CD4-positive, alpha-beta T cell treated with Interleukin-4 for 1 hour (primary cell): Measurements from ENCODE around the gene IRS1.

Source experiments
- DNase-seq, 2 donors: peaks; one replicate each; pipeline ENCODE4 v3.0.0-alpha.2; 2020 to 2022

Gene IRS1

DNA sequence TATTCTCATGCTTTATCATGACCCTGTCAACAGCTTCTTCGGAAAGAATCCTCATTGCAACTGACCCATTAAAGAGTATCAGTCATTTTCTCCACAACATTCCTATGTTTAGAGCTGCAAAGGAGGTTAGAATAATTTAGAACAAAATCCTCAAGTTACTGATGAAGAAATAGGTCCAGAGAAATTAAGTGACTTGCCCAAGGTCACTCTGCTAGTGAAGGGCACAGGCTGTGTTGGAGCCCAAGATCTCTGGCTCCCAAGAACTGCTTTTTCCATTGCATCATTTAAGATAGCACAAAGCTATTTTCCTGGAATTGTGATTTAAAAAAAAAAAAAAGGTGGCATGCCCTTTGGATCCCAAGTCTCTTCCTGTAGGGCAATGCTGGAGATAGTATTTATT lies 9.6 kb downstream of the IRS1 start:
- DNase-seq, result no peak

DNA sequence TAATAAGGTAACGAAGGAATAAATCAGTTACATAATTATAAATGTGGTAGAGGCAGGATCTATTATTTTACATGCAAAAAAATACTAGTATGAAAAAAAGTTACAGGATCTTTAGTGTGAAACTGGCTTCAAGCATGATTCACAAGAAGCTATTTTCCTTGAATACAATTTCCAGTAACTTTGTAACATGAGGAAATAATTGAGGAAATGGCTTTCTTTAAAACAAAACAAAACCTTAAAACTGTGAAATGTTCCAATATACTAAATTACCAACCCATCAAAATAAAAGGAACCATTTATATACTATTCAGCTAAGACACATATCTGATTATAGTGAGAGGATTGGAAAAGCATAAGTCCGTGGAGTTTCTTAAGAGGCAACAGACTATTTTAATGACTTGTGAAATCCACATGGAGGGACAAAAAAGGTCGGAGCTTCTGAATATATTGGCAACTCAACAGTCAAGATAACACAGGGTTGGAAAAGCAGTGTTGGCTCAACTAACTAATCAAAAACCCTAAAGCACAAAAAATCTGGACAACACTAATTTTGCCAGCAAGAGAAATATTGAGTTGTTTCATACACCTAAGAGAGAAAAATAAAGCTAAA lies 10.6 kb downstream of the IRS1 start:
- DNase-seq, result no peak

DNA sequence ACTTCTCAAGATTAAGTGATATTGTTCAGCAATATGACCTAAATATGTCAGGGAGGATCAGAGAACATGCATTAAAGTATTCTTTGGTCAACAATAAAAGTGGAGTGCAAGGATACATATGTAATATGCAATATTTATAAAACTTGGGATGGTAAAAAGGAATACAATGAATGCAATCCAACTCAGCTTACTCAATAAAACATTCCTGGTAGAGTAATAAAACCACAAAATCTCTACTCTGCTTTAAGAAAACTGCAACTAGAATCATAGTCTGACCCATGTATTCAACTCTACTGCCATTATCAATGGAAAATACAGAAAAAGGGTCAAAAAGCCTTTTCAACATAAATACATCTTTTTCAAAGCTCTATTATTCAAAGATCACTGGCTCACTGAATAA lies 11.6 kb downstream of the IRS1 start:
- DNase-seq, result no peak

DNA sequence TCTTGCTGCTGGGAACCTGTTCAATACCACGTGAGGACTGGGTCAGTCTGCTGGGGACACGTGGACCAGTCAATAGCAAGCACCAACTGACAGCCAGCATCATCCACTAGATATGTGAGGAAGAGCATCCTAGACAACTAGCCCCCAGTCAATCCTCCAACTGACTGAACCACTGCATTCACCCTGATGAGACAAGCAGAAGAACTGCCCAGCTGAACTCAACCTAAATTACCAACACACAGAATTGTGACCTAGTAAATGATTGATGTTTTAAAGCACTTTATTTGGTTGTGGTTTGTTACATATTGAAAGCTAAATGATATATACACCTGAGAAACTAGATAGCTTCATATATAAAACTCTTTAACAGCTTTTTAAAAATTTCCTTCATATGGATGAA lies 15.7 kb downstream of the IRS1 start:
- no peak for DNase-seq

DNA sequence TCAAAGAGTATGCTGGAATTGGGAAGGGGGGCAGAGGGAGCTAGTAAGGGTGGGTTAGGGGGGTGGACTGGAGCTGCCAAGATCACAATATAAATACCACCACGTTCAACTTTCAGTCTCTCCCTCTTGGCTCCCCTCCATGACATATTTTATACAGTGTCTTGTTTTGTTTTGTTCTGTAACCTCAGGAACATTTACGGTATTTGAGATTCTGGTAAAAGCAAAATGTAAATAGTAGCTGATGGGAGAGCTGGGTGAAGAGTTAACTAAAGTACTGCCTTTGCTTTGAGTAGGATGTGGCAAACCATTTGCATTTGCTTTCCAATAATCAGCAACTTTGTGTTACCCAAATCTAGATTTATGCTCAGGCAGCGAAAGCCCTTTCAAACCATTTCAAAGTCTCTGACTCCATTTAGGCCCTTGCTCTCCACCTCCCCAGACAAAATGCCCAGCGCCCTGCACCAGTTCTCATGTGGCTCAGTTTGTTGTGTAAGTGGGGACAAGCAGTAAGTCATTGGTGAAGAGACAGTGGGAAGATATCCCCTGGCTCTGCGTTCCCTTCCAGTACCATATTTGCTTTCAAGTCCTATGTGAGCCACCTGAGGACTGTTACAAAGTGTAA lies 17.4 kb downstream of the IRS1 start:
- no peak for DNase-seq

DNA sequence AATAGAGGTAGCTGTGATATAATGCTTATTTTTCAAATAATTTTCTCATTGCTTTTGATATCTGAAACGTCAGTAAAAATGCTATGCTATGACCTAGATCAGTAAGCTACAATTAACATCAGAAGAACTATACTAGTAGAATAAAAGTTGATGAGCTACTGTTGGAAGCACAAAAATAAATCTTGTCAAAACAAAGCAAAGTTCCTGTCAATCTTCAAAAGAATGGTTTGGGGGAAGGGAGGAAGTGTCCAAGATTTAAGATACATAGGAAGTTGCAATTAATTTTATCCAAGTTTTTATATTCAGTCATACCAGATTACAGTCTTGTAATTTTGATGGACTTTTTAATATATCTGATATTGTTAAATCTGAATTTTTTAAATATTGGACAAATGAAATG lies 19.2 kb downstream of the IRS1 start:
- DNase-seq, result no peak

DNA sequence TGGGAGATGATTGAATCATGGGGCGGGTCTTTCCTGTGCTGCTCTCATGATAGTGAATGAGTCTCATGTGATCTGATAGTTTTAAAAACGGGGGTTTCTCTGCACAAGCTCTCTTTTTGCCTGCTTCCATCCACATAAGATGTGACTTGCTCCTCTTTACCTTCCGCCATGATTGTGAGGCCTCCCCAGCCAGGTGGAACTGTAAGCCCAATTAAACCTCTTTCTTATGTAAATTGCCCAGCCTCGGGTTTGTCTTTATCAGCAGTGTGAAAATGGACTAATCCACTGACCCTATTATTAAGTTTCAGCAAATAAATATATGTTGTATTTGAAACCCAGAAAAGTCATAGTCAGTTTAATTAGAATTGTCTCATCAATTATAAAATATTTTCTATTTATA lies 22.0 kb downstream of the IRS1 start:
- DNase-seq, result no peak

DNA sequence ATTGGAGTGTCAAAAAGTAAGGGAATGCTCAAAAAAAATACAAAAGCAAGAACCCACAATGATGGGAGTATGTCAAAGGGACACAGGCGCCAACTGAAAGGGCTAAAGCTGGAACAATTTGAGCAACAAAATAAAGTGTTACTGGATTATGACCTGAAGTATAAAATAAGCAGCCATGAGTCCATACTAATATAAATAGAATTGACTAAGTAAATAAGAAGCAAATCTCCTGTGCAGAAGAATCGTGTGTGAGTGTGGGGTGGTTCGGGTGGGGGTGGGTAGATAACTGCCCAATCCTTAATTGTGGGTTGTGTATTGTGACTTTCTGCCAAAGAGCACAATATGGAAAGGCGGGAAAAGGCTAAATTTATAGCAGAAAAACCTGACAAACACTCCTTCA lies 23.5 kb downstream of the IRS1 start:
- DNase-seq, result no peak

DNA sequence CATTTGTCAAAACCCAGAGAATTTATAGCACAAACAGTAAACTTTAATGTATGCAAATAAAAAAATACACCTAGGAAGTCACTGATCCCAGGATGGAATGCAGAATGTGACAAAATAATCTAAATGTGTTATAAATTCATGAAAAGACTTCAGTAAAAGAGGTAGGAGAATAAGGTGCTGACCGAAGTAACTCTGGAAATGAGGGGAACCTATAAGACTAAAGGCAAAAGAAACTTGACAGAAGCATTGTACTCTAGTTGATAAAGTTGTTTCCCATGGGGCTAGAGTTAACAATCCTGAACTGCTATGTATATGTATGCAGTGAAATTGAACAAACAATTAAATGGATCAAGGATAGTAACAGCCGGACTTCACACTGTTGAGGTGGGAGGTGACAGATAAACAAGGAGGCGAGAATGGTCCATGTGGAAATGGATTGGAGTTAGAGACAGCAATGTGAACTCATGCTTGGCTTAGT lies 24.5 kb downstream of the IRS1 start:
- DNase-seq, result no peak

DNA sequence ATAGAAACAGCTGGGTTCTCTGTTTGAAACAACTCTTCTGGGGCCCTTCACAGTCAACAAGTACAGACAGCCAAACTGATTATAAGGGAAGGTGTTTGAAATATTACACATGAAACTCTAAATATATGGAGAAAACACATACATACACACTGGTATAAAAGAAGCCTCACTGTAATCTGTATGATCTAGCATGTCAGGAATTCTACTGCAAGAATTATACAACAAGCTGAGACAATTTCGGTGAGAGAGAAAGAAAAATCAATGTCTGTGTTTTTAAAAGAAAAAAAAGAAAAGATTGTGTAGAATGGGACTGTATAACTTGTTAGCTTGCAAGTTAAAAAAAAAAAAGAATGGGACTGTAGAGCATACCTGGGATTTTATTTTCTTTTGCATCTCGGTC lies 26.3 kb downstream of the IRS1 start:
- DNase-seq, result no peak

DNA sequence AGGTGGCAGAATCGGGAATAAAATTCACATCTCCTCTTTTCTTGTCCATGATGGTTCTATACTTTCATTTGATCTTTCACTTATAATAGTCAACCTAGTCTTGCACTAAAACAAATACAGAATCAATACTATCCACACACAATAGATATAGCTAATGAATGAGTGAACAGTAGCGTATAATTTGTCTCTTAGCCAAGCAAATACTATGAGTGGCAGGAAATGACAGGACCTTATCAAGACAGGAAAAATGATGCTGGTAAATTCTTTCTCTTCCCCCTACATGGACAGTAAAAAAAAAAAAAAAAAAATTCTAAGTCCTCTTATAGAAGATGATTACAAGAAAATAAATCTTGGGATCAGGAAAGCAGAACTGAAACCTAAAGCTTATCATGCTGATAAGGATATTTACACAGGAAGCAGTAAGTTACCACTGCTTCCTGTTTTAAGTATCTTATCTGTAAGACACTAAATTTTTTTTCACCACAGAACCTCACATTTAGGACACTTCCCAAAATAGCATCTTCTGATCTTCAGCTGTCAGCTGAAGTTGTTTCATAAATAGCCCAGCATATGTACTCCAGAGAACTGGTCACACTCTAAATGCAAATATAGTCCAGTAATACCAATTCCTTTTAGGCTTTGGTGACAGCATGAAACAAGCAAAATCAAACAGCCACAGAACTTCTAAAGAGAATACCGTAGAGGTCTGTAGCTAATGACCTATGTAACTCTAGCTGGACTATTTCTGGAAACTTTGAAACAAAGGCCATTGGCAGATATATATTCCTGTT lies 27.0 kb downstream of the IRS1 start:
- DNase-seq, result peak in 1 of 2 donors; percentile 50

DNA sequence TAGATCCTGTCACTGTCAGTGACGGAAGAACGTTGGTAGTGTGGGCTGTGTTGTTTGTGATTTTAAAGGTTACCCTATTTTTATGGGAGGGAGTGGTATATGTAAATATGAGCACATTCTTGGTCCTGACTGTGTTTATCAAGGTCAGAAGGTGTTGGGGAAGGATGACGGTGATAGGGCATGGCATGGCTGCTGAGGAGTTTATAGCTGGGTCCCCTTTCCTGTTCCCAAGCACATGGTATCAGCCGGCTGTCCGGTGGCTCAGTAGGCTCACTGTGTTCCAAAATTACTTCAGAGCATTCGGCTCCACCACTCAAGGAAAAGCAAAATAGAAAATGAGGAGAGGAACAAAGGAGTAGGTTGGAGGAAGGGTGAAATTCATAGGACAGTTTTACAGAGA lies 28.6 kb downstream of the IRS1 start:
- no peak for DNase-seq

DNA sequence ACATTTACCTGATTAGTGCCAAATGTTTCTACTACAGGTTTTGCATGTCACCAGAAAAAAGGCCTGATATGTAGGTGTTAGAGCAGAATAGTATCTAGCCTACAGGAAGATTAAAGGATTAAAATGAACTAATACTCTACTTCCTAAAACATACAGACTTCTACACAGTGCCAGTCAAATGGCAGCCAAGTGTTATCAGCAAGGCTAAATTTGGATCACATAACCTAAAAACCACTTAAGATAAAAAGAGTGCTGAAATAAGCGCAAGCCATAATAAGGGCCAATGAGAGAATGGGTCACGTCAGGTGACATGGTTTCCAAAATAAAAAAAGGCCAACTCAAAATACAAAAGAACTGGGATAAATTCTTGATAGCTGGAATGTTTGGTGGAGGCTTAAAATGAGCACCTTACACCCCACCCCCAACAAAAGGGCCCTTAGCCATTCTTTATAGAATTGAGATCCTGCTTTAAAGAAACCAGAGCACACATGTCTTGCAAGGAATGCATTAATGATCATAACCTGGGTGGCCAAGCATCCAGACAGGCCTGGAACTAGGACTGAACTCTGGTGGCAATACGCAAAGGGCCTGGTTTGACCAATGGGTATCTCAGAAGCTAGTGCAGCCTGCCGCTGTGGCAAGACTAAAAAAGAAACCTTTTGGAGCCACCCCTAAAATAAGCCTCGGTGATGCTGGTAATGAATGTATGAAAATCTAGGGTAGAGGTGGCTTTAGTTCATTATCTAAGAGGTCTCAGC lies 32.4 kb downstream of the IRS1 start:
- no peak for DNase-seq

DNA sequence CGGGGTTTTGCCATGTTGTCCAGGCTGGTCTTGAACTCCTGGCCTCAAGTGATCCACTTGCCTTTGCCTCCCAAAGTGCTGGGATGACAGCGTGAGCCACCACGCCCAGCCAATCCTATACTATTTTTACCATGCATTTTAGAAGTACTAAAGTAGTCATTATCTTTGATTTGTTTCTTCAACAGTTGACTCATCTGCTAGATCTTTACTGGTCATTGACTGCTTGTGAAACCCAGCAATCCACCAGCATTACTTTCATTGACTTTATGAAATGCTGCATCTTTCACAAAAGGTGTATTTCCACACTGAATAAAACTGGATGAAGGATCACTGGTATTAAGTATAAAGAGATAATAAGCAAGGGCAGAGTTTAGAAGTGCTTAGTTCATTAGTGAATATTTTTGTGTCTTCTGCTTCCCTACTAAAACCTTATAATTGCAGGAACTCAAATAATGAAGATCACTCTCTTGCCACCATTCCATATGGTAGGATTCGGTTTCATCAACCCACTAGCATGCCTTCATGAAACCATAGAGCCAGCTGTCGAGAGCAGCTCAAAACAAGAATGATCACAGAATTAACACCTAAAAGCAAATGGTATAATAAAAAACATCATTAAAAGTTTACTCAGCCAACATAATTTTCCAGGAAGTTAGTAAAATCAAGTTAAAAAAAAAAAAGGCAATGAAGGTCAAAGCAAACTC lies 33.1 kb downstream of the IRS1 start:
- DNase-seq, result no peak

DNA sequence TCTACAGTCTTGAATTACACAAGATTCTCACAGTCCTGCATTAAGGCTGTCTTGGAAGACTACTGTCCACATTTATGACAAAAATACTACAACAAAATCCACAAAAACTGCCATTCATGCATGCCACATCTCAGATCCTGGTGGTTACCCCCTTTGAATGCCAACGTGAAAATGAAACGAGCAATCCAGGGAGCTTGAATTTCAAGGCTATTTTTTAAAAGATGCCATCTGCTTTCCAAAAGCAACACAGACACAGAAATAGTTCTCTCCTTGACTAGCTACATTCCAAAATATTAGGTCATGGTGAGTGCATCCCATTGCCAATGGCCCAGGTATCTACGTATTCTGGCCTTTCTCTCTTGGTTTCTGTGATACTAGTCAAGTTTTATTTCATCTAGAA lies 36.3 kb downstream of the IRS1 start:
- no peak for DNase-seq

DNA sequence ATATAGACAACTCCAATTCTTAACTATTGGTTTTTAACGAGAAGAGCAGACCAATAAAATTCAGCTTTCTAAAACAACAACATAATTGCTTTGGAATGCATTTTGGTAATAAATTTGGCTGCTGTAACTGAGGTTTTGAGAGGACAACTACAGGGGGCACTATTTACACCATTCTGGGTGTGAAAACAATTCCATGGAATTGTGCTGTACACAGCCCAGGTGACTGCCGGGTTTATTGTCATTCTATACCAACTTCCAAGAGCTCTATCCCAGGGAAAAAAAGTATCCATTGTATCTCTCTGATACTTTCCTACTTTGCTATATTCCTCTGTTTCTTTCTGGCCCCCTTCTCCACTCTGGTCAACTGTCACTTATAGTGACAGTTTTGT lies 38.4 kb downstream of the IRS1 start:
- no peak for DNase-seq

DNA sequence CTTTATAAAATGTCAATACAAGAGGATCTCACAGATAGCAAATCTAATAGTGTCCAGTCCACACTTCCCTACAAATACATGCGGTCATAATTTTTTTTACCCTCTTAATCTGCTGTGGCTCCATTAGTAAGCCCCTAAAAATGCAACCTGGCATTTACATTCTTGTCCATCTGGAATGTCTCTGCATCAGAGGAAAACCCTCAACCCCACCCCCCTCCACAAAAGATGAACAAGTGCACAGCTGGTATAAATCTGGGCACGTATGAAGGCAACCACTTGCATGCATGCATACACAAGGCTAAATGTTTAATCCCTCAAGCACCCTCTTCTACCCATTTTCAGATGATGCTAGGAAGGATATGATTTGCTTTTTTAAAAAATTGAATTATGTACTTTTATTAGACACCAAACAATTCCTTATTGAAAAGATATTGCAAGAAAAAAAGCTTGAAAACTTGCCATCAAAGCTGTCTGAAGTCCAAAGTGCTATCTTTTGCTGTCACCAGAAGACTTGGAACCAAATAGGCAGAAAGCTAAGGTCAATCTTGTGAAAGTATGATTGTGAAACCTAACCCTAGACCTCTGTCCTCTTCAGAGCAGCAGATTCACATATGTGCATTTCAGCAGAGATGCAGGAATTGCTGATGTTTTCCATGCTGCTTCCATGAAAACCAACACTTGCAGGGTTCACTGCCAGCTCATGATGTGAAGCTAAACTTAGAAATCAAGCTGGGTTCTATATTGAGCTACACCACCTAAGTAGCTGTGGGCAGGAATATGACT lies 39.0 kb downstream of the IRS1 start:
- no peak for DNase-seq

DNA sequence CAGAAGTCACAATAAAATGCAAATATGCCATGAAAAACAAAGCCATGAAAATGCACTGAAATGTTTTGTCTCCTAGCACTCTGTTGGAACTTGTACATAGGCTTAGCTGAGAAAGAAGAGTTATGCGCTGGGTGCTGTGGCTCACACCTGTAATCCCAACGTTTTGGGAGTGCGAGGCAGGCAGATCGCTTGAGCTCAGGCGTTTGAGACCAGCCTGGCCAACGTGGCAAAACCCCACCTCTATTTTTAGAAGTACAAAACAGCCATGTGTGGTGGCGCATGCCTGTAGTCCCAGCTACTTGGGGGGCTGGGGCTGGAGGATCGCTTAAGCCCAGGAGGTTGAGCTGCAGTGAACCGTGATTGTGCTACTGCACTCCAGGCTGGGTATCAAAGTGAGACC lies 39.9 kb downstream of the IRS1 start:
- DNase-seq, result no peak

DNA sequence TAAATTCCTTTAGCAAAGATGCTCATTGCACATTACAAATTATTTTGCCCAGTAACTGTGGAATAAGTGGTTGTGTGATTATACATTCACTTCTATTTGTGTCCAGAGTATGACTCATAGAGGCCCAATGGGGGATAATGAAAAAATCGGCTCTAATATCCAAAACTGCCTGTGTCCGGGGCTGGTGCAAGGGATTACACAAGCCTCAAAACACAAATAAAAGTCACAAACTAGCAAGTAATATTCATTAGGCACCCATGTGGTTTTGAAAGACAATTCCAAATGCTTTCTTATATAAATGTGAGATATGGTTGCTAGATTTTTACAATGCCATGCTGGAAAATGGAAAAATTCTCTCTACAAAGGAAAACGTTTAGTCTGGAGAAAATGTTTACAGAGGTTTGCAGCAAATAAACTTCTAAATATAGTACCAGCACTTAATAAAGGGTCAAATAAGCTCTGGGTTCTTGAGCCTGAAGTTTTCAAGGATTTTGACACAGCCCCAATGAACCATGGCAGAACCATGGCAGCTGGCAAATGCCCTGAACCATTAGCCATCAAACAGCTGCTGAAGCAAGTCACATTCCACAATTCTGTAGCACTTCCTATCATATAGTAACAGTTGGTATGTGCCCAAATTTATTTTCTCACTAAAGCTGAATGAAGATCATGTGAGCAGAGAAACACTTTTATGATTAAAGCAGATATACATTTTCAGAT lies 40.5 kb downstream of the IRS1 start:
- DNase-seq, result no peak

DNA sequence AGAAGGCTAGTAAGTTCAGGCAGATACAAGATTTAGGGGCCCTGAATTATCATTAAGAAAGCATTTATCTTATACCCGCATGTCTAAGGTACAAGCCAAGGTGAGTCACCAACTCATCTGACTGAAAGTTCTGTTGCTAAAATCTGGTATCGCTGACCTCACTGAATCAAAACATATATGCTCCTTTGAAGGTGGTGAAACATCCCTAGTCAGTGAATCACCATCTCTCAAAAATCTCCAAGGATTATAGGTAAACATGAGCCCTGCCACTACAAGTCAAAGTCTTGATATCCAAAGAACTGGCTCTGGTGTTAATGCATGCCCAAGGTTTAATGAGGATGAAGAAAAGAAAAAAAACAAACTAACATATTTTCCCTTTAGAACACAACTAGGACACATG lies 43.5 kb downstream of the IRS1 start:
- no peak for DNase-seq

DNA sequence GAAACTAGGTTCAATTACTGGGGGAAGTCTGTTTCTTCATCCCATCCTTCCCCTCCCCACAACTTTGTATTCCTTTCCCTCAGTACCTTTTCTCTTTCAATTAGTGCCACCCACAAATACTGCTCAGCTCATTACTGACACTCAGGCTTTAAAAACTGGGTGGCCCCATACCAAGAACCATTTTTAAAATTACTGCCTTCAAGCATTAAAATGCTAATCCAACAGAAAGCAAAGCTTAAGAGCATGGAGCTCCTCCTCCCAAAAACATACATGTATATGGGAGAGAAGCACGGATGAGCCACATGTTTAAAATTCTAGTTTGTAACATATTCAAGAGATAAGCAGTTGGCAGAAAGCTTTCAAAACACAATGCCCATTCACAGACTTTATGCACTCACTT lies 44.0 kb downstream of the IRS1 start:
- DNase-seq, result no peak
